GM21737 (cell line): ENCODE data around the gene CAMTA1.
"Not testable (repeated sequence)": the region's sequence is repeated elsewhere in the genome, so short reads cannot be mapped to it uniquely, and the experiment has no call there.

Source experiments
- ATAC-seq: cut with Tn5 transposase; IDR thresholded peaks from one replicate; pipeline ENCODE4 v1.9.1; 2021; ENCODE audit warnings: mild to moderate bottlenecking, moderate library complexity; ENCODE audit not compliant: unreplicated experiment

The CAMTA1 gene

DNA sequence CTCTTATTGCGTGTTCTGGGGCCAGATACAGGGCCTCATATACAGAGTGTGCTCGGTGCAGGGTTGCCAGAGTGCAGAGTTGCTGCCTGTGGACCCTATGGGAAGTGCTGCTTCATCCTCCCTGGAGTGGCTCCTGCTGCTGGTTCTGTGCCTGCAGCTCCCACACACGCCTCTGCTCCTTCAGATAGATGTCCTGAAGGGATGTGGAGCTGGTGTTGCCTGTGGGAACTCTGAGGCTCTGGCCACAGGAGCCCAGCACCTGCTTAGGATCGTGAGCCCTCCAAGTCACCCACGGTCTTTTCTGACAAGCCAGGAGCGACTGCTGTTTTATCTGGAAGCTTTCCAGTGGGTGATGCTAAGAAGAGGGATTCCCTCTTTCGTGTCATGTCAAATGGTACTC lies 120.5 kb downstream of the CAMTA1 start:
- ATAC-seq: no peak

DNA sequence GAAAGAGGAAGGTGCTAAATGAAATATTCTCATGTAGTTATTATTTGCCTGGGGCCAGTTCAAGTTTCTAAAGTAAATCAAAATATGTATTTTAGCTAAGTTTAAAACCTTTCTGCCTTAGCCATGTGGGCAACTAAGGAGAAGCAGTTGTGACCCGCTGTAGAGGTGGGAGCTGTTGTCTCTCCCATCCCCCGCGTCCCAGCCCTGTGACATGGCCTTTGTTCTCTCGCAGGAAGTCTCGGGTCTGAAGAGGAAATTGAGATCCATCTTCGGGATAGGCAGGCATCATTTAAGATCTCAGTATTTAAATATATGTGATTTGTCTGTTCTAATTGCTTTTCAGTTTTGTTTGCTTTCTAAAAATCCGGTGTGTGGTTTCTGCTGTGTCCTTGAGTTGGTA lies 121.5 kb downstream of the CAMTA1 start:
- no peak for ATAC-seq

DNA sequence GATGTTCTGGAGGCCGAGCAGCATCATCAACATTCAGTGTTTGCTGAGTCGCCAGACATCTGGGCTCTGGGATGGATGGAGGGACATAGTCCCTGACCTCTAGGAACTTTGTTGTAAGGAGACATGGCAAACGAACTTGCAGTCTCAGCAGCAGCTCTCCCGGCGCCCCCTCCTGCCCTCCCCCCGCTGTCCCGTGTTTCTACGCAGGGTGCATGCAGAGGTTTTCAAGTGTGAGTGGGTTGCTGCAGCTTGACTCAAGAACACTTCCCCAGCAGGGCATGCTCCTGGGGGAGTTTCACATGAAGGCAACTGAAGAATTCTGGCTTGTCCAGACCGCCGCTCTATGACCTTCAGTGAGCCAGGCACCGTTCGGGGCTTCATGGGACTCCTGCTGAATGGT lies 121.9 kb downstream of the CAMTA1 start:
- no peak for ATAC-seq

DNA sequence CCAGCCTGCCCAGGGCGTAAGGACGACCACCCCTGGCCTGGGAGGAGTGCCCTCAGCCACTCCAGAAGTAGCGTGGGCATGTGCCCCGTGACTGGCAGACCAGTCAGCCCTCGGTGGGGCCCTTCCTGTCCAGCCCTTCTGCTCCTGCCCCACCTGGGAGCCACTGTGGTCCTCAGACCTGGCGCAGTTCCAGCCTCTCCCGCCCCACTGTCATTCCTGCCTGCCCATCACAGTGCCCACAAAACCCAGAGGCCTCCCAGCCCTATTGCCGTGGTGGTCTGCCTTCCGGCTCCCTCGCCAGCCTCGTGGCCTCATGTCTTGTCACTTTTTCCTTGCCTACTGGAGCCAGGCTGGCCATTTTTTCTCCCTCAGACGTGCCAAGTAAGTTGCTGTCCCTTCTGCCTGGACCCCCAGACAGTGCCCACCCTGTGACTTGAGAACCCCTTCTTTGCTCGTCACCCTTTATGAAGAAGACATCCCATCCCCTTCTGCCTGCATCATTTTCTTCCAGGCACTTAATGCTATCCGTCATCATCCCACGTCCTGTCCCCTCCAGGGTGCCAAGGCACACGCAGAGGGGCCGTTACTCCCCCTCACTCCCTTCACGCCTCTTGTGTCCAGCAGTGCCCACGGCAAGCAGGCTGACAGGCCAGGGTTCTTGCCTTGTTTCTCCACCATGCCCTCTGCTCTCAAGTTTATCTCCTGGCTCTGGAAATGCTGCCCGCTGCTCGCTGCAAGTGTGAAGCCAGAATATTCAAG lies 122.6 kb downstream of the CAMTA1 start:
- no peak for ATAC-seq

DNA sequence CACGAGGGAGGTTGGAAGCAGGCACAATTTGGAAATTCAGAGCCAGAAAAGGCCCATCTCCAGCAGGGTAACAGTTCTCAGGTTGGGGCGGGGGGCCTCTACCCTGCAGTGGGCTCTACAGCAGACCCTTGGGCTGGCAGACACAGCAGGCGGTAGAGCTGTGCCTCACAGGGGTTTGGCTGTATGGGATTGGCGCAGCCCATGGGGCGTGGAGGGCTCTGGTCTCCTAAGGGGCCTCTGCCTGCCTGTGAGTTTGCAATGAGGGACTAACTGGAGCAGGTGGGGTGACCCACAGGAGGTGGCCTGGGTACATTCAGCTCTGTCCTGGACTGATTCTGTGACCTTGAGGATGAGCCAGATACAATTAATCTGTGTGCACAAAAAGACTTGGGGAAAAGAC lies 124.1 kb downstream of the CAMTA1 start:
- no peak for ATAC-seq

DNA sequence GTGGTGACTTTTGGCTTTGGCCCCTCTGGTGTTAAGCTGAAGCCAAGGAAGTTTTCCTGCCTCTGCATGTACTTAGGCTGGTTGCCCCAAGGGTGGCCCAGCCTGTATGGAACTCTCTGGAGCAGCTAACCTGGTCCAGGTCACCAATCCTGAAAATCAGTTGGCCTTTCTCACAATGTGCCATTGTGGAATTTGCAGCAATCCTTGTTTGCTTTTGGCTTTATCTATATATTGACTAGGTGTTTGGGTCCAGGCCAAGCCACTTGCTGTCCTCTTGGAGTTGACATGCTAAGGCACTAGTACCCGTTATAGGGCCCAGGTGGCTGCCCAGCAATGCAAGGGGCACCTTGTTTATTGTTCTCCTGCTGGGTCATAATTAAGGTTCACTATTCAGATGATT lies 124.6 kb downstream of the CAMTA1 start:
- no peak for ATAC-seq

DNA sequence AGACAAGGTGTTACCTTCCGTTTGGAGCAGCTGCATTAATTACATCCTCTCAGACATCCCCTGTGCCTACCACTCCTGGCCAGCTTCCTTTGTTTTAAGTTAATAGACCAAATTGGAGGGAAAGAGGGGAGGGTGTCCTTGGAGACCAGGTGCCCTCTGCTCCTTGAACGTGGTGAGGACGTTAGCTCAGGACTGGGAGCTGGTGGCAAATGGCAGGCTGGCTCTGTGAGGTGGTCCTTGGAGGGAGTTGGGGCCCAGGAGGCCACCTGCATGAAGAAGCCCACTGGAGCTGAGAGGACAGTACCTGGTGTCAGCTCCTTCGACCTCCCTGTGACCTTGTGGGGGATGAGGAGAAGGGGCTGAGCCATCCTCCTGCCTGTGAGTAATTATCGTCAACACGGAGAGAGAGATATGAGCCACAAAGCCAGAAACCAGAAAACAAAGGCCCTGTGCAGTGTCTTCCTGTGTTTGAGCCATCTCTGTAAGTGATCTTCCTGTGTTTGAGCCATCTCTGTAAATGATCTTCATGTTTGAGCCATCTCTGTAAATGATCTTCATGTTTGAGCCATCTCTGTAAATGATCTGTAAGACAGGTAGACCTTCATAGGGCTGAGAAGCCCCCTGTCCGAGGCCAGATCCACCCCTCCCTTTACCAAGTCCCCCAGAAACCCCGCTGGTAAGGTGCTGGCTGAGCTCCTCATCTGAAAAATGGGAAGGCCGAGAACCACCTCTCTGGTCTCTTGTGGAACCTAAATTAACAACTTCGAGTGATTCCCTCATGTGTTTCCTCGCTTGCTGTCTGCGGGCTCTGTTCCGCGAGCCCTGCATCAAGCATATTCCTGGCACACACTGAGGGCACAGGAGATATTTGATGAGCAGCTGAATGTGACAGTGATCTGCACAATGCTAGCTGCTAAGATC lies 126.0 kb downstream of the CAMTA1 start:
- ATAC-seq: no peak

DNA sequence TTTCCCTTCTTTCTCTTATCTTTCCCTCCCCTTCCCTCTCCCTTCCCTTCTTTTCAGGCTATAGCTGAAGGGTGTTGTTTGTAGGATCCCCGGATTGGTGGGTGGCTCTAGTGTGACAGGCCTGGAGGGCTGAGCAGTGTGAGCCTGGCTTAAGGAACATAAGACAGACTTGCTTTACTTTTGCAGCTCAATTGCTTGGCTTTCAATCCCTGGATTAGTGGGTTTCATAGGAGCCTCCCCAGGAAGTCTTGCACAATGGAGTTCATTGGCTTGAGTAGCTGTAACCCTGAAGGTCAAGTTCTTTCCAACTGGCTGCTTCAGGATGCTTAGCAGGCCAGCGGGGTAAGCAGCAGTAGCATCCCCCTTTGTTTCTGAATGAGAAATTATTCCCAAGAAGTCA lies 126.7 kb downstream of the CAMTA1 start:
- ATAC-seq: no peak

DNA sequence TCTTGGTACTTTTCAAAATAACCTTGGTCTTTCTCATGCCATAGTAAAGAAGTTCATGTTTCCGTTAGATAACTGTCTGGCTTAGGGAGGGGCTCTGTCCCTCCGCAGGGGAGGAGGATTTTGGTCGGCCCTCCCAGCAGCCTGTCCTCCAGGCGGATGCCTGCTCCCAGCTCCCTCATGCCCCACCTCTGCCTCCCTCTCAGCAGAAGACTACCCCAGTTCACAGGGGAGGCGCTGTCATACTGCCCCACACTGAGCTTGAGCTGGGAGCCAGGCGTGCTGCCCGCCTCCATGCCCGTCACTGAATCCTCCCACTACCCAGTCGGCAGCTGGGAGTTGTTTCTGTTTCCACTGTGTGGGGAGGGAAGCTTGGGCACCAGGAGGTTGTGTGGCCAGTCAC lies 127.3 kb downstream of the CAMTA1 start:
- ATAC-seq: no peak

DNA sequence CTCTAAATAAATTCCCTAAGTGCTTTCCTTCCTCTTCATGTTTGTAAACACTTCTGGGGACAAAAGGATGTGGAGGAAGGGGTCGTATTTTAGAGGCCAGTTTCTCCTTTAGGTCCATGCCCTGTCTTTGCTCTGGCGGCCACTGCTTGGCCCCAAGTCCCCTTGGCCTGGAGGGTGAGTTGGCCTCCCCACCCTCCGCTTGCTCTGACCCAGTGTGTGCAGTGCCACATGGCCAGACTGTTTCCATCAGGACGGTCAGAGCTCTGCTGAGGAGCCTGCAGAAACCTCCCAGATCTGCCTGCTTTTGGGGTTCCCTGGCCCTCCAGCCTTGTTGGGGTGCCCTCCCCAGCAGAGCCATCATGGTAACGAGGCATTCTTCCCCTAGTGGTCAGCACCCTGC lies 127.8 kb downstream of the CAMTA1 start:
- ATAC-seq: no peak

DNA sequence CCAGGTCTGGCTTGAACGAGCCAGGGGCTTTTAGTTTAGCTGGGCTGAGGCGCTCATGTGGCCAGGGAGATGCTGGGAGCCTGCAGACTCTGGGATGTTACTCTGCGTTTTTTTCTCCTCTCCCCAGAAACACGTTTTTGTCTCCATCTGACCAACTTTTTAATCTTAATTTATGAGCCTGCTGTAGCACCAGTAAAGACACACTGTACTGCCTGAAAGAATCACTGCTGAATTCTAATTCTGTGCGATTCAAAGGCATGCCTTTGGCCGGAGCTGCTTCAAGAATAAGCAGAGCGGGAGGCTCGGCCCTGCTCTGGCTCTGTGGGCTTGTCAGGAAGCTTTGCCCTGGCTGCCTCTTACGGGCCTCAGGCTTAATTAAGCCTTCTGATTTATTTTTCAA lies 129.5 kb downstream of the CAMTA1 start:
- no peak for ATAC-seq

DNA sequence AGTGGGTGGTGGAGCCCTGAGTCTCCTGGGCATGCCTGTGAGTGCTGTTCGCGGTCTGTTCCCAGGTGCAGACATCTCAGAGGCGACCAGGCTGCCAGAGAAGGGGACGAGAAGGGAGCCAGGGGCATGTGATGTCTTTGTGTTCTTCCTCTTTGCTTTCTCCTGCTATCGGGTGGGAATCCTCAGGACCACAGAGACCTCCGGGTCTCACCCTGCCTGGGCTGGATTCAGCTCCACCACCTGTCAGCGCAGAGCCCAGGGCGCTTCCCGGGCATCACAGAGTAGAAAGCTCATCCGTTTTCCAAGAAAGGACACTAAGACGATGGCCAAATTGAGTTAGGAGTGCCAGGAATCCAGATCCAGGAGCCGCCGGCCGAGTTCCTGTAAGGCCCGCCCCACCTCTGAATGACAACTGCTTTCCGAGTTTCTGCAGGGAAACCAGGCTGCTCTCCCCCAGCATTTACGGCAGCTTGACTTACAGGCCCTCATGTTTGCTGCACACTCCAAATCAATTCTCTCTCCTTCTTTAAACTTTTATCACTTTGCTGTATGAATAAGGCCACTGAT lies 130.8 kb downstream of the CAMTA1 start:
- ATAC-seq: no peak

DNA sequence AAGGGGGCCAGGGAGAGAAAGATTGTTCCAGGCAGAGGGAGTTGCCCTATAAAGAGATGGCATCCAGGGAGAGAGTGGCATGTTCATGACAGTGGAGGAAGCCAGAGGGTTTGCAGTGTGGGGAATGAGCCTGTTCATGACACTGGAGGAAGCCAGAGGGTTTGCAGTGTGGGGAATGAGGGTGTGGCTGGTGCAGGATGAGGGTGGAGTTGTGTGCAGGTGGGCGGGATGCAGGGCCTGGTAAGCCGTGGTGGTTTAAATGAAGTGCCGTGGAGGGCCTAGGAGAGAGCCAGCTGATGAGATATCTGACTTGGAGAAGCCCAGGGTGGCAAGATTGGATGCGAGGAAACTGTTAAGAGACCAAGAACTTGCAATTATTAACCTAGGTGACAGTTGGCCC lies 131.8 kb downstream of the CAMTA1 start:
- ATAC-seq: no peak

DNA sequence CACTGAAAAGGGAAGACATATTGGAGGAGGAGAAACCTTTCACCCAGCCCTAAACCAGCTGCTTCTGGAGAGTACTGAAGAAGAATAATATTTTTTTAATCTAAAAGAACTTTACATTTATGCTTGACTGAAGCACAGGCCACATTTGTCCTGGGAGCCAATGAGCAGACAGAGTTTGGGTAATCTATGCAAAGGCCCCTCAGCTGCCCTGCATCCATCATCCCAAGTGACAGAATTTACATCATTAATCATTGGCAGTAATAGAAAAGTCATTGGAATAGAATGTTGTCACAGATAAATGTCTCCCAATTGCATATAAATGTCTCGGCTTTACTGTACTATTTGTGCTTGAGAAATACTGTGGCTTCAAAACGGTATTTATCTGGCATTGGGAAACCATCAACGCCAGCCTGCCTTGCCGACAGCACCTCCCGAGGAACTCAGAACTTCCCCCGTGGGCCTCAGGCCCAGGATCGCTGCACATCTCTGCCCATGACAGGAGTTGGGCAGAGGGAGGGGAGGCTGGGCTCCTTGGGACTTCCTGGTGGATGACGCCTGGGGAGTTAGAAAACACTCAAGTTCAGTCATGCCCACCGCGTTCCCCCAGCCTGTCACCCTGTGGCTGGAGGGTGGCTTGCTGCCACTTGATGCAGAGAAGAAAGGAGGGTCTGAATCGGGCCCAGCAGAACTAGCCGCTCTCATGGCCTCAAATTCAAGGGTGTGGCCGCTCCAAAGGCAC lies 133.1 kb downstream of the CAMTA1 start:
- ATAC-seq: no peak

DNA sequence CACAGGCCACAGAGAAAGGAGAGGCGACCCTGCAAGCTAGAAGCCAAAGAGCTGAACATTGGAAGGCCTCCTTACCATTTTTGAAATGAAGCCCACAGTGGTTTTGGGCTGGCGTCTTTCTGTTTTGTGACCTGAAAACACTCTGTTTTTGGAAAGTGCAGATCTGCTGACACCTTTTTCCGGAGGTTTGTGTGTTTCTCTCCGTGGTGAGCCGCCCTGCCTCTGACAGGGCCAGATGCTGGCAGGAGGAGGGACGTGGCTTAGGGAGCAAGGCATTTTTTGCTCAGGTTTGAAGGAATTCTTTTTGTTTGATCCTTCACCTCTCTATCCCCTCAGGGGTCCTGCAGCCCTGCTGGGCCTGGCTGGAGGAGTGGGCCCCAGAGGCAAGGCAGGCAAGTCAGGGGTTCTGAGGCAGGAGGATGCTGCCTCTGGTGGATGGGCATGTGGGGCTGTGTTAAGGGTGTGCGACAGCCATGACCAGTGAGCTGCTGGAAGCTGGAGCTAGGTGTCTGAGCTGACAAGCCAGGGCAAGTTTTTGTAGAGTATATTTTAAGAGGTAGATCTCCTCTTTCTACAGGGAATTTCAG lies 133.8 kb downstream of the CAMTA1 start:
- ATAC-seq: no peak

DNA sequence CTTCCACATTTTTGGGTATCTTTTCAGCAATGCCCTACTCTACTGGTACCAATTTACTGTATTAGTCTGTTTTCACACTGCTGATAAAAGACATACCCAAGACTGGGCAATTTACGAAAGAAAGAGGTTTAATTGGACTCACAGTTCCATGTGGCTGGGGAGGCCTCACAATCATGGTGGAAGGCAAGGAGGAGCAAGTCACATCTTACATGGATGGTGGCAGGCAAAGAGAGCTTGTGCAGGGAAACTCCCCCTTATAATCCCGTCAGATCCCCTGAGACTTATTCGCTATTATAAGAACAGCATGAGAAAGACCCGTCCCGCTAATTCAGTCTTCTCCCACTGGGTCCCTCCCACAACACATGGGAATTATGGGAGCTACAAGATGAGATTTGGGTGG lies 136.3 kb downstream of the CAMTA1 start:
- ATAC-seq: not testable (repeated sequence)

DNA sequence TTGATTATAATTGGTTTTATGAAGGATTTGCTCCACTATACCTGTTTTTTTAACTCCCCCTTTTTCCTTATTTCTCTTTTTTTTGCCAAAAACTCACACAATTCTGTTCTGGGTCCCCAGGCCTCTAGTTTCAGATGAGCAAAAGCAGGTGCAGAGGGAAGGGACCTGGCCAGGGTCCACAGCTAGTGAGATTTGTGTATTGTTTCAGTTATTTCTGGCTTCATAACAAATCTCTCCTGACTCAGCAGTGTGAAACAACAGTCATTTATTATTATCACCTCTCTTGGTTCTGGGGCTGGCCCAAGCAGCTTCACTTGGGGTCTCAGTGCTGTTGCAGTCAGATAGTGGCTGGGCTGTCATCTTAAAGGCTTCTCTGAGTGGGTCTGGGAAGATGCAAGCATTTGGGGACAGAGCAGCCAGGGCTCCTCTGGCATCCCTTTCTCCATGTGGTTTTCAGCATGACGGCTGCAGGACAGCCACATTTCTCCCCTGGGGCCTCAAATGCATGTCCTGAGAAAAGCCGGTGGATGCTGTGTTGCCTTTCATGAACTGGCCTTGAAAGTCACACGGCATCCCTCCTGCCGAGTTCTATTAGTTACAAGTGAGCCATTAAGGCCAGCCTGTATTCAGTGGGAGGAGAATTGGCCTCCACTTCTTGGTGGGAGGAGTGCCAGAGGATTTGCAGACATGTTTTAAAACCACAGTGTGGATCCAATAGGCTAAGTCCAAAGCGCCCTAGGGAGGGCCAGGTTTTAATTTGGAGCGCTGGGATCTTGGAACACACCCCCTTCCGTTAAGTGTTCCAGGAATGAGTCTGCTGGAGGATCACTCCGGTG lies 137.1 kb downstream of the CAMTA1 start:
- no peak for ATAC-seq

DNA sequence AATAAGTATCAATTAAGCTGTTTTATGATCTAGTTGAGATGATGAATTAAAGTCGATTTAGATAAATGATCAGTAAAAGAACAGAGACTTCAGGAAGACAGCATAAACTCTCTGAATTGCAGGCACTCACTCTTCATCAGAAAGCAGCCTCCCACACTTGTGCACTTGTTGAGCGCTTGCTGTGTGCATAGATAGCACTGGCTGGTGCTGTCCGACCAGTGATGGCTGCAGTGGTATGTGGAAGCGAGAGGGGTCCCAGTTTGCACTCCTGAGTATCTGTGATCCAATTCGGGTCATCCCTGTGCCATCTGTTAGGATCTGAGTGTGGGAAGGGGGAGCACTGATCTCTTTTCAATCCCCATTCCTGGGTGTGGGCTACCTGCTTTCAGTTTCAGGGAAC lies 137.8 kb downstream of the CAMTA1 start:
- ATAC-seq: no peak

DNA sequence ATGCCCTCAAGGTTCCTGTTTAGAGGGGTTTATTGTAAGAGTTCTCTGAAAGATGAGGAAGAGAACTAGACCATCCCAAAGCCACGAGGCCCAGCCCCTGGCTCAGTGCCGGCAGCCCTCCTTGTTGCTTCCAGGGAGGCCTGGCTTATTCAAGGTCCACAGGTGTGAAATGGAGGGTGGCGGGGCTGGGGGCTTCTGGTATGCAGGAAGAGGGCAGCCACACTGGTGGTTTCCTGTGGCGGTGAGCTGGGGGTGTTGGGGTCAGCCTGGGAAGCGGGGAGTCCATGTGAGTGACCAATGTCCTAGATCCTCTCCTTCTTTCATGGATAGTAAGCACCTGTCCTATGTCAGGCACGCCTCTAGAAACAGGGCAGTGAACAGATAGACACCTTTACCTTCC lies 138.2 kb downstream of the CAMTA1 start:
- no peak for ATAC-seq
